Transverse colon (tissue), 4 donors: Measurements from ENCODE around the gene SPAG6. TPM values are rescaled to one million over a fixed set of nuclear protein-coding genes. Genes with fewer than 3 reads are reported as not detected.

ENCODE experiments used
- DNase-seq: peaks from one replicate; pipeline ENCODE4 v3.0.0-alpha.2; 2019
- H3K27ac ChIP-seq, 4 donors: fragments of 200-600 bp; sonication (generic); 2 replicates each; pipeline ENCODE4 v1.5.1; 2016 to 2018; ENCODE audit warnings: inconsistent platforms in 4 of 4
- H3K27me3 ChIP-seq: fragments of 200-600 bp; sonication (generic); 2 replicates; pipeline ENCODE4 v1.5.1; 2017; ENCODE audit warnings: inconsistent platforms
- H3K36me3 ChIP-seq, 4 donors: fragments of 200-600 bp; sonication (generic); 2 replicates each; pipeline ENCODE4 v1.5.1; 2017 to 2019; ENCODE audit warnings: inconsistent platforms in 4 of 4
- H3K4me1 ChIP-seq, 4 donors: fragments of 200-600 bp; sonication (generic); 2 replicates each; pipeline ENCODE4 v1.5.1; 2017 to 2020; ENCODE audit warnings: inconsistent platforms in 4 of 4
- H3K4me3 ChIP-seq, 4 donors: fragments of 200-600 bp; sonication (generic); 1 replicate in 1 of 4; 2 replicates in 3 of 4; pipeline versions ENCODE4 v1.5.1 to v1.6.1; 2017 to 2019; ENCODE audit warnings: inconsistent platforms in 4 of 4
- H3K9me3 ChIP-seq, 2 donors: fragments of 200-600 bp; sonication (generic); 2 replicates each; pipeline ENCODE4 v1.5.1; 2017 to 2019; ENCODE audit warnings: inconsistent platforms in 2 of 2
- CTCF ChIP-seq, 5 experiments: fragments of 200-600 bp in 3 of 5; fragments of 450-650 bp in 2 of 5; sonication (generic) in 3 of 5; IDR thresholded peaks; 1 replicate in 2 of 5; 2 replicates in 3 of 5; pipeline ENCODE4 v1.5.1; 2016 to 2017; ENCODE audit warnings: antibody characterized with exemption in 5 of 5, inconsistent platforms in 3 of 5, mild to moderate bottlenecking in 2 of 5, moderate library complexity in 1 of 5
- EP300 ChIP-seq: sonication (generic); formaldehyde crosslinking; IDR thresholded peaks from one replicate; pipeline ENCODE4 v1.6.1; 2017; ENCODE audit warnings: antibody characterized with exemption, low read depth
- POLR2A ChIP-seq: fragments of 450-650 bp; IDR thresholded peaks from one replicate; pipeline ENCODE4 v1.6.1; 2016; ENCODE audit warnings: antibody characterized with exemption, mild to moderate bottlenecking, moderate library complexity
- POLR2AphosphoS5 ChIP-seq, 3 donors: sonication (generic); formaldehyde crosslinking; IDR thresholded peaks; one replicate each; pipeline ENCODE4 v1.6.1; 2016; ENCODE audit warnings: antibody characterized with exemption in 3 of 3
- WGBS, 2 donors: methylation state at CpG; one replicate each; pipeline ENCODE4 v1.1.5; 2018; ENCODE audit warnings: low coverage in 1 of 2; 5-methylcytosine and 5-hydroxymethylcytosine counted together
- in situ Hi-C, 4 donors: fragments of 200-750 bp; cut with MboI; loops; one replicate each; pipeline versions ENCODE4 v1.15.0 to v1.15.1; 2017; ENCODE audit warnings: low sequenced_read_pairs in 3 of 4, low pct_ligation_motif_present in 1 of 4, low pct_unique_long_range_greater_than_20kb in 1 of 4
- intact Hi-C: fragments of 100-400 bp; cut with DNase I; formaldehyde crosslinking; loops from one replicate; pipeline ENCODE4 v1.15.1; 2023; ENCODE audit warnings: low total_unique reads
- total RNA-seq, 4 donors: library from RNA; depleted of rRNA; stranded (reverse); fragments of >200 nt; gene quantifications; one replicate each; pipeline ENCODE4 v1.1.0, GENCODE V29; 2016

Gene SPAG6
- total RNA-seq, 4 donors from 2014 or later: not detected

GRCh38 chr10:22437620-22438588 is 92.6 kb downstream of the SPAG6 start:
- H3K27me3 ChIP-seq: peaks cover 4% of the 10 kb centered on the region
- DNase-seq: no peak
- 4 to 8% methylated on average over 17 to 27 of the region's 27 CpGs for WGBS, 2 donors
- H3K36me3 ChIP-seq: no peaks in the 10 kb centered on the region
- H3K27ac ChIP-seq: peak overlapping the region; percentile 92 to 98 (median 97)
- peaks cover 9 to 22% (median 15%) of the 10 kb centered on the region in 4 donors for H3K4me1 ChIP-seq
- intact Hi-C loops: loop anchor here (10.0 kb wide), 1 partner anchor 657 kb away; the partner anchor contains the start of gene MSRB2
- in situ Hi-C loops: loop anchor here in 3 of 4 donors (25.0 kb wide), 2 partner anchors 426 to 451 kb away; partner anchors contain the start of gene DNAJC1 (in 2 of the 3)
- no peaks in the 10 kb centered on the region for H3K9me3 ChIP-seq
- no peak for TF ChIP-seq POLR2A
- TF ChIP-seq CTCF (IDR thresholded peaks at IDR 0.05): no peak
- TF ChIP-seq EP300: no peak
- TF ChIP-seq POLR2AphosphoS5 (IDR thresholded peaks at IDR 0.05): no peak
- peak overlapping the region; percentile 61 to 88 (median 81) for H3K4me3 ChIP-seq

- Histone ChIP-seq H3K27me3 (no peaks in the 10 kb centered on the region), H3K36me3 (no peaks in the 10 kb centered on the region), H3K9me3 (no peaks in the 10 kb centered on the region), H3K4me3 (peak overlapping the region in 1 of 4 donors; percentile 87), H3K27ac (peak overlapping the region in 3 of 4 donors; percentile 97 to 98 (median 97)), H3K4me1 (peaks cover 9 to 22% (median 15%) of the 10 kb centered on the region in 4 donors)
- WGBS, 2 donors: 72 to 83% methylated on average over 2 to 4 of the region's 4 CpGs
- no peak for DNase-seq
- TF ChIP-seq CTCF (IDR thresholded peaks at IDR 0.05) (no peak), POLR2AphosphoS5 (IDR thresholded peaks at IDR 0.05) (no peak), POLR2A (no peak), EP300 (no peak)
- in situ Hi-C loops (loop anchor here in 3 of 4 donors (25.0 kb wide), 2 partner anchors 426 to 451 kb away; partner anchors contain the start of gene DNAJC1 (in 2 of the 3)), intact Hi-C loops (loop anchor here (10.0 kb wide), 1 partner anchor 656 kb away; the partner anchor contains the start of gene MSRB2)
Measured at GRCh38 chr10:22438711-22439110, 93.4 kb downstream of the SPAG6 start.

GRCh38 chr10:22442063-22442462 is 96.8 kb downstream of the SPAG6 start:
- Histone ChIP-seq H3K4me1 (peaks cover 9 to 17% (median 12%) of the 10 kb centered on the region in 4 donors), H3K4me3 (no peak overlapping the region), H3K9me3 (no peaks in the 10 kb centered on the region), H3K27ac (no peak overlapping the region), H3K36me3 (no peaks in the 10 kb centered on the region), H3K27me3 (no peaks in the 10 kb centered on the region)
- intact Hi-C loops (no loop called here), in situ Hi-C loops (loop anchor here in 3 of 4 donors (25.0 kb wide), 2 partner anchors 430 to 455 kb away; partner anchors contain the start of gene DNAJC1 (in 2 of the 3))
- TF ChIP-seq POLR2A (no peak), EP300 (no peak), POLR2AphosphoS5 (IDR thresholded peaks at IDR 0.05) (no peak), CTCF (IDR thresholded peaks at IDR 0.05) (no peak)
- DNase-seq: no peak

- H3K9me3 ChIP-seq: no peaks in the 10 kb centered on the region
- no peaks in the 10 kb centered on the region for H3K27me3 ChIP-seq
- no peak for TF ChIP-seq POLR2A
- H3K36me3 ChIP-seq: no peaks in the 10 kb centered on the region
- DNase-seq: no peak
- H3K27ac ChIP-seq: no peak overlapping the region
- 63 to 80% methylated on average over 1 of the region's 1 CpG for WGBS, 2 donors
- intact Hi-C loops: no loop called here
- H3K4me1 ChIP-seq: peaks cover 9 to 17% (median 12%) of the 10 kb centered on the region in 4 donors
- no peak overlapping the region for H3K4me3 ChIP-seq
- in situ Hi-C loops: loop anchor here in 3 of 4 donors (25.0 kb wide), 2 partner anchors 430 to 455 kb away; partner anchors contain the start of gene DNAJC1 (in 2 of the 3)
Measured at GRCh38 chr10:22442468-22442867, 97.2 kb downstream of the SPAG6 start.
